Cardiac fibroblast (primary cell): Measurements from ENCODE around the gene CSK.

Experiments used
- DNase-seq, 2 donors: peaks; one replicate each; pipeline versions ENCODE4 v3.0.0 to v3.0.0-alpha.2; 2010; ENCODE audit warnings: low read depth in 2 of 2
- H3K4me3 ChIP-seq, 2 donors: replicated peaks in 1 of 2; 1 replicate in 1 of 2; 2 replicates in 1 of 2; pipeline ENCODE4 v1.5.1; 2011; ENCODE audit warnings: low read depth in 2 of 2, low read length in 2 of 2, mild to moderate bottlenecking in 2 of 2, moderate library complexity in 1 of 2
- CTCF ChIP-seq: IDR thresholded peaks from one replicate; pipeline ENCODE4 v1.5.1; 2011; ENCODE audit warnings: low read depth, mild to moderate bottlenecking, low read length, inconsistent platforms

CSK gene

GRCh38 chr15:74808840-74809229 is 27.0 kb downstream of the CSK start:
- DNase-seq, result no peak
- TF ChIP-seq CTCF, result no peak

GRCh38 chr15:74809242-74809641 is 27.4 kb downstream of the CSK start:
- no peak overlapping the region for H3K4me3 ChIP-seq
- DNase-seq, result no peak
- no peak for TF ChIP-seq CTCF

More at GRCh38 chr15:74808840-74809229, 27.0 kb downstream of the CSK start:
- no peak overlapping the region for H3K4me3 ChIP-seq

GRCh38 chr15:74809956-74810355 is 28.1 kb downstream of the CSK start:
- DNase-seq, result no peak
- TF ChIP-seq CTCF, result no peak
- no peak overlapping the region for H3K4me3 ChIP-seq

- no peak within 1 kb of the TSS for H3K4me3 ChIP-seq
- no peak for TF ChIP-seq CTCF
- peak in 1 of 2 donors; percentile 47 for DNase-seq
These were observed 30.7 kb downstream of the CSK start, which contains the start of gene LMAN1L for GRCh38 chr15:74812533-74812932. Gene LMAN1L (plus strand): TSS chr15:74812835. CDS start chr15:74812855, 20 bp downstream.

- H3K4me3 ChIP-seq, result no peak overlapping the region
- no peak for DNase-seq
- no peak for TF ChIP-seq CTCF
These were observed 33.4 kb downstream of the CSK start for GRCh38 chr15:74815121-74815934.

GRCh38 chr15:74815961-74816360 is 34.1 kb downstream of the CSK start:
- H3K4me3 ChIP-seq, result no peak overlapping the region
- no peak for TF ChIP-seq CTCF
- DNase-seq, result no peak
